Neutrophil (primary cell): Measurements from ENCODE around the gene RPL7A.
"Not testable (repeated sequence)": the region's sequence is repeated elsewhere in the genome, so short reads cannot be mapped to it uniquely, and the experiment has no call there.

Source experiments
- H3K27ac ChIP-seq: fragments of 200-600 bp; sonication (generic); 2 replicates; pipeline ENCODE4 v1.5.1; 2016; ENCODE audit warnings: mild to moderate bottlenecking, moderate library complexity
- H3K27me3 ChIP-seq: fragments of 200-600 bp; sonication (generic); 2 replicates; pipeline ENCODE4 v1.6.0; 2016; ENCODE audit warnings: mild to moderate bottlenecking
- H3K36me3 ChIP-seq: fragments of 200-600 bp; sonication (generic); 2 replicates; pipeline ENCODE4 v1.5.1; 2017
- H3K4me1 ChIP-seq, 2 experiments: fragments of 200-600 bp in 1 of 2; sonication (generic) in 1 of 2; 1 replicate in 1 of 2; 2 replicates in 1 of 2; pipeline versions ENCODE4 v1.5.1 to v1.6.1; 2013 to 2016; ENCODE audit warnings: low read depth in 1 of 2, low read length in 1 of 2, mild to moderate bottlenecking in 1 of 2, moderate library complexity in 1 of 2; ENCODE audit not compliant: control insufficient read depth in 1 of 2, insufficient read depth in 1 of 2
- H3K4me3 ChIP-seq, 2 experiments: fragments of 200-600 bp in 1 of 2; sonication (generic) in 1 of 2; 1 replicate in 1 of 2; 2 replicates in 1 of 2; pipeline ENCODE4 v1.5.1; 2013 to 2016; ENCODE audit warnings: low read depth in 1 of 2, low read length in 1 of 2, mild to moderate bottlenecking in 1 of 2, moderate library complexity in 1 of 2
- H3K9me3 ChIP-seq: fragments of 200-600 bp; sonication (generic); 2 replicates; pipeline ENCODE4 v1.5.1; 2016
- TF ChIP-seq, protein P1 (sequence below): fragments of 200-600 bp; sonication (generic); IDR thresholded peaks from 2 replicates; pipeline ENCODE4 v1.5.1; 2016; ENCODE audit warnings: antibody characterized with exemption

Gene RPL7A

DNA sequence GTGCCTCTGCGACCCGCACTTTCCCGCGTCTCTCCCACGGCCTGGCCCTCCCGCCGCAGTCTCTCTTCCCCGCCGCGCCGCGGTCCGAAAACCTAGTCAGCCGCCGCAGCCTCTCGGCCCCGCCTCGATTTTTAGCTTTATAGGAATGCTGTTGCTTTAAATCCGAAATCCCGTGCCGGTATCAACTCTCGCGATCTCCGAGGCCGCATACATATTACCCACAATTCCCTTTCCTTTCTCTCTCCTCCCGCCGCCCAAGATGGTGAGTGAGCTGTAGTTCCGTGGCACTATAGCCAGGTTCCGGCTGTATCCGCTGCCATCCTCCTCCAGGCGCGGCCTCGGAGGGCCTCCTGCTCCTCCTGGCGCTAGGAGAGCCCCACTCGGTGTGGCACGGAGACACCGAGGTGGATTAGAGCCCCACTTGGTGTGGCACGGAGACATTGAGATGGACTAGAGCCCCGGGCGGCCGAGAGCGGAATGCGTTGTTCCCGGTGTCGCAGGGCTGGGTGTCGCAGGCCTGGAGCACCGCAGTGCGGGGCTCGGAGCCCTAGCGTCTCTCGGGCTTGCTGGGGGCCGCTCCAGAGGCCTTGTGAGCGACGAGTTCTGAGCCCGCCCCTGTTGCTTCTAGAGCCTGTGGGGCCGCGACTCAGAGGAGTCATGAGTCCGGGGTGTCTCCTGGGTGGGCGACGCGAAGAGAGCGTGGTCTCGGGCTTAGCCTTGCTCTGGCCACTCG, at the start of gene RPL7A, which contains the start of gene MED22:
Gene RPL7A (plus strand): TSS at position 234 of the 733 bp plus-strand sequence. CDS start 26 bp downstream, at position 260.
Gene MED22 (minus strand): TSS at position 147 of the 733 bp plus-strand sequence. CDS start 1,469 bp downstream, outside the sequence.
- TF ChIP-seq, protein P1, sequence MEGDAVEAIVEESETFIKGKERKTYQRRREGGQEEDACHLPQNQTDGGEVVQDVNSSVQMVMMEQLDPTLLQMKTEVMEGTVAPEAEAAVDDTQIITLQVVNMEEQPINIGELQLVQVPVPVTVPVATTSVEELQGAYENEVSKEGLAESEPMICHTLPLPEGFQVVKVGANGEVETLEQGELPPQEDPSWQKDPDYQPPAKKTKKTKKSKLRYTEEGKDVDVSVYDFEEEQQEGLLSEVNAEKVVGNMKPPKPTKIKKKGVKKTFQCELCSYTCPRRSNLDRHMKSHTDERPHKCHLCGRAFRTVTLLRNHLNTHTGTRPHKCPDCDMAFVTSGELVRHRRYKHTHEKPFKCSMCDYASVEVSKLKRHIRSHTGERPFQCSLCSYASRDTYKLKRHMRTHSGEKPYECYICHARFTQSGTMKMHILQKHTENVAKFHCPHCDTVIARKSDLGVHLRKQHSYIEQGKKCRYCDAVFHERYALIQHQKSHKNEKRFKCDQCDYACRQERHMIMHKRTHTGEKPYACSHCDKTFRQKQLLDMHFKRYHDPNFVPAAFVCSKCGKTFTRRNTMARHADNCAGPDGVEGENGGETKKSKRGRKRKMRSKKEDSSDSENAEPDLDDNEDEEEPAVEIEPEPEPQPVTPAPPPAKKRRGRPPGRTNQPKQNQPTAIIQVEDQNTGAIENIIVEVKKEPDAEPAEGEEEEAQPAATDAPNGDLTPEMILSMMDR = peak; percentile 30
- peaks cover 75% of the 10 kb centered on the region for H3K36me3 ChIP-seq
- H3K27ac ChIP-seq = peak within 1 kb of the TSS; percentile 81
- no peaks in the 10 kb centered on the region for H3K27me3 ChIP-seq
- H3K4me3 ChIP-seq = peak within 1 kb of the TSS; percentile 64 to 92
- no peaks in the 10 kb centered on the region for H3K9me3 ChIP-seq
- peaks cover 32 to 41% of the 10 kb centered on the region in 2 experiments for H3K4me1 ChIP-seq

DNA sequence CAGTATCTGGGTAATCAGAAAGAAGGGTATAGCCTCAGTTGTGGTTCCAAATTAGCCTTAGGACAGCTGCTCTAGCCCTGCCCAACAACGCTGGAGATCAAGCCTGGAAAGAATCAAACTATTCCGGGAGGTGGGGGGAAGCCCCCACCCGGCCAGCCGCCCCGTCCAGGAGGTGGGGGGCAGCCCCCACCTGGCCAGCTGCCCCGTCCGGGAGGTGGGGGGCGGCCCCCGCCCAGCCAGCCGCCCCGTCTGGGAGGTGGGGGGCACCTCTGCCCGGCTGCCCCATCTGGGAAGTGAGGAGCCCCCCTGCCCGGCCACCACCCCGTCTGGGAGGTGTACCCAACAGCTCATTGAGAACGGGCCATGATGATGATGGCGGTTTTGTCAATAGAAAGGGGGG, 48.0 kb upstream of the RPL7A start:
- H3K4me1 ChIP-seq, H3K4me3 ChIP-seq, H3K36me3 ChIP-seq, H3K27ac ChIP-seq, H3K9me3 ChIP-seq: not testable (repeated sequence)
- peaks cover 11% of the 10 kb centered on the region for H3K27me3 ChIP-seq

DNA sequence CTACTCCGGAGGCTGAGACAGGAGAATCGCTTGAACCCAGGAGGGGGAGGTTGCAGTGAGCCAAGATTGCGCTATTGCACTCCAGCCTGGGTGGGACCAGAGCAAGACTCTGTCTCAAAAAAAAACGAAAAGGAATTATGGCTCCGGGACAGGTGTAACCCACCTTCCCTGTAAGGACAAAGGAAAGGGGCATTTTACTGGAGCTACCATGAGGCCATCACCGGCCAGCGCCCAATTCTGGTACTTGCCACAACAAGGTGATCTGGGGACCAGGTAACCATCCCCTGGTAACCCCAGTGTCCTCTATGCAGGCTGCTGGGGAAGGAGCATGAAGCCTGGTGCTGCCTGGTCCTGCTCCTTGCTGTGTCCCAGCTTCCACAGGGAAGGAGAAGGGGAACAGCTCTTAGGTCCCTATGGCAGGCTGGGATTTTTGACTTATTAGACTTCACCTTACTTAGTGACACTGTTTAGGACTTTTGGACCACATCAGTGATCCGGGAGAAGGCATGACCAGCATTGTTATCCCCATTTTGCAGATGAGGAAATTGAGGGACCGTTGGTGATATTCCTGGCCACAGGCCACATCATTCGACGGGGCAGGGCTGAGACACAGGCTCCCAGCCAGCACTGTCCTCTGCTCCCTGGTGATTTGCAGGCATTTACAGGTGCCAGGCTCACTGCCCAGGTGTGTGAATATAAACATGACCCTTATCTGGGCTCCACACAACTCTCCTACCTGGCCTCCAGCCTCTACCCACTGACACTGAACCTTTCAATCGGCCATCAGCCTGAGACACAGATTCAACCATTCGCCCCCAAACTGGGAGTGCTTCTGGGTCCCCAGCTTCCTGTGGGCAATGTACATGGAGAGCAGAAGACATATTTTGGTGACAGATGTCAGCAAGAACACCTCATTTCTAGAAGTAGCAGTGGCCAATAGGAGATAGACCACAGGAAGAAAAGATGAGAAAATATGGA, 46.5 kb upstream of the RPL7A start:
- TF ChIP-seq, protein P1 = no peak

DNA sequence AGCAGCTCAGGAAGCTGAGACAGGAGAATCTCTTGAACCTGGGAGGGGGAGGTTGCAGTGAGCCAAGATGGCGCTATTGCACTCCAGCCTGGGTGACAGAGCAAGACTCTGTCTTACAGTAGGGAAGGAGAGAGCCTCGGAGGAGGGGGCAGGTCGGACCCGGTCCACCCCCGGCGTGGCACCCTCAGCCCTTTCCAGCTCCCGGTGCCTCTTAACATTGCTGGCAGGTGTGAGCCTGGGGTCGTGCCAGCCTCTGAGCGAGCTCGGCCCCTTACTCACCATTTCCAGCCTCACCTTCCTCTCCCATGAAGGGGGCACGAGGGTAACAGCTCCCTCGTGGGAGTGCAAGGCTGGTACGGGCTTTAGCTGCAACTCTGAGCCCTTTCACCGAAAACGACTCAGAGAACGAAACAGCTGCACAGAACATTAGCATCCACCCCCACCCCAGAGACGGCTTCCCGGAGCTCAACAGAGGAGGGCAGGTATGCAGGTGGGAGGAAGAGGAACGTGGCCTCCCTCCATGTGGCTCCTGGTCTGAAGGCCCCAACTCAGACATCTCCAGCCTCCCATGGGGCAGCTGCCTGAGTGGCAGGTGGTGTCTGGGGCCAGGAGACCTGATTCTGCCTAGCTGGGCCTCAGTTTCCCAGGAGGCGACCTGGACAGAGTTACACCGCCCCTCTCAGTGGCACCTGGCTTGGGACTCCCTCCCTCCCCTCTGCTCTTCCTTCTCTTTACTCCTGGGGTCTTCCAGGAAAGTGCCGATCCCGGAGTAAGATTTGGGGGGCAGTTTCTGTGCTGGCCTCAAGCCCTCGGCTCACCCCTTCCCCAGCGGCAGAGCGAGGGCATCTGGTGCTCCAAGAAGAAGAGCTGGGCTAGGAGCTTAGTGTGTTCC, 44.5 kb upstream of the RPL7A start:
- Histone ChIP-seq H3K4me3 (no peak overlapping the region), H3K27me3 (no peaks in the 10 kb centered on the region), H3K36me3 (no peaks in the 10 kb centered on the region), H3K9me3 (no peaks in the 10 kb centered on the region), H3K4me1 (no peaks in the 10 kb centered on the region), H3K27ac (no peak overlapping the region)
- TF ChIP-seq, protein P1 = no peak

More for the DNA sequence above, 46.5 kb upstream of the RPL7A start:
- Histone ChIP-seq H3K9me3 (no peaks in the 10 kb centered on the region), H3K27me3 (peaks cover 8% of the 10 kb centered on the region), H3K4me3 (no peak overlapping the region), H3K27ac (no peak overlapping the region), H3K36me3 (no peaks in the 10 kb centered on the region), H3K4me1 (no peaks in the 10 kb centered on the region)

DNA sequence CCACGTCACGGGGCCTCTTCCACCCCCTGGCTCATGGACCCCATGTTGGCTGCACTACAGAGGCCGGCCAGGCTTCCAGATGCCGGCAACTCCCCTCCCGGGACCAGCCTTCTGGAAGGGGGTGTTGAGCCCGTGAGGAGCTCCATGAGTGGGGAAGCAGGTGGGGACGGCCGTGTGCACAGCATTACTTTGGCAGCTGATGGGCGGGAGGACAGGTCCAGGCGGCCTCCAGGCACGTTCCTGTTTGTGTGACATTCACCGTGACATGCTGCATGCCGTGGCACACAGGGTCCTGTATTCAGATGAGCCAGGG, 43.9 kb upstream of the RPL7A start:
- Histone ChIP-seq H3K4me1 (no peaks in the 10 kb centered on the region), H3K36me3 (no peaks in the 10 kb centered on the region), H3K4me3 (no peak overlapping the region), H3K27me3 (no peaks in the 10 kb centered on the region), H3K27ac (no peak overlapping the region), H3K9me3 (no peaks in the 10 kb centered on the region)
- TF ChIP-seq, protein P1 = no peak
